Trophoblast cell (in vitro differentiated cells and primary cell): ENCODE data around the gene MIEF2.

Experiments used
- DNase-seq, 2 donors: peaks; one replicate each; pipeline ENCODE4 v3.0.0-alpha.2; 2016
- H2AFZ ChIP-seq: 2 replicates; pipeline ENCODE4 v1.6.1; 2013; ENCODE audit warnings: low read length, moderate library complexity, mild to moderate bottlenecking; ENCODE audit not compliant: insufficient read depth, poor library complexity
- H2AK5ac ChIP-seq: 2 replicates; pipeline ENCODE4 v1.6.1; 2013; ENCODE audit warnings: mild to moderate bottlenecking, low read length
- H2BK120ac ChIP-seq: 2 replicates; pipeline ENCODE4 v1.6.1; 2013; ENCODE audit warnings: low read length, mild to moderate bottlenecking, moderate library complexity; ENCODE audit not compliant: insufficient read depth, poor library complexity
- H2BK12ac ChIP-seq: 2 replicates; pipeline ENCODE4 v1.6.1; 2013; ENCODE audit warnings: mild to moderate bottlenecking, low read length, moderate library complexity
- H2BK5ac ChIP-seq: 2 replicates; pipeline ENCODE4 v1.6.1; 2013; ENCODE audit warnings: low read length, low read depth, moderate library complexity, mild to moderate bottlenecking; ENCODE audit not compliant: poor library complexity
- H3K14ac ChIP-seq: 2 replicates; pipeline ENCODE4 v1.6.1; 2013; ENCODE audit warnings: mild to moderate bottlenecking, low read length
- H3K18ac ChIP-seq: 2 replicates; pipeline ENCODE4 v1.6.1; 2013; ENCODE audit warnings: mild to moderate bottlenecking, low read length
- H3K23ac ChIP-seq: 2 replicates; pipeline ENCODE4 v1.6.1; 2013; ENCODE audit warnings: low read length
- H3K27ac ChIP-seq: 2 replicates; pipeline ENCODE4 v1.5.1; 2013; ENCODE audit warnings: low read depth, mild to moderate bottlenecking, inconsistent platforms, low read length, moderate library complexity
- H3K27me3 ChIP-seq: 2 replicates; pipeline ENCODE4 v1.6.1; 2013; ENCODE audit warnings: inconsistent platforms, mild to moderate bottlenecking, low read length, moderate library complexity; ENCODE audit not compliant: insufficient read depth
- H3K36me3 ChIP-seq, 2 experiments: 1 replicate in 1 of 2; 2 replicates in 1 of 2; pipeline ENCODE4 v1.6.1; 2013; ENCODE audit warnings: low read length in 2 of 2, mild to moderate bottlenecking in 2 of 2, moderate library complexity in 1 of 2; ENCODE audit not compliant: insufficient read depth in 2 of 2, control insufficient read depth in 1 of 2
- H3K4ac ChIP-seq: 2 replicates; pipeline ENCODE4 v1.6.1; 2013; ENCODE audit warnings: low read depth, mild to moderate bottlenecking, low read length, moderate library complexity
- H3K4me1 ChIP-seq, 2 experiments: 1 replicate in 1 of 2; 2 replicates in 1 of 2; pipeline ENCODE4 v1.6.1; 2013; ENCODE audit warnings: low read length in 2 of 2, mild to moderate bottlenecking in 2 of 2, moderate library complexity in 1 of 2; ENCODE audit not compliant: insufficient read depth in 2 of 2, control insufficient read depth in 1 of 2
- H3K4me2 ChIP-seq: 2 replicates; pipeline ENCODE4 v1.6.1; 2013; ENCODE audit warnings: inconsistent platforms, mild to moderate bottlenecking, low read length, moderate library complexity
- H3K4me3 ChIP-seq: 2 replicates; pipeline ENCODE4 v1.5.1; 2013; ENCODE audit warnings: mild to moderate bottlenecking, low read depth, low read length, inconsistent platforms
- H3K79me1 ChIP-seq: one replicate; pipeline ENCODE4 v1.6.1; 2013; ENCODE audit warnings: low read length
- H3K79me2 ChIP-seq: 2 replicates; pipeline ENCODE4 v1.6.1; 2013; ENCODE audit warnings: low read length, mild to moderate bottlenecking; ENCODE audit not compliant: control insufficient read depth, insufficient read depth, poor library complexity
- H3K9ac ChIP-seq: 2 replicates; pipeline ENCODE4 v1.6.1; 2013; ENCODE audit warnings: mild to moderate bottlenecking, low read length
- H3K9me3 ChIP-seq: 2 replicates; pipeline ENCODE4 v1.6.1; 2013; ENCODE audit warnings: low read depth, mild to moderate bottlenecking, control low read depth, inconsistent platforms, low read length; ENCODE audit not compliant: insufficient read depth
- H4K12ac ChIP-seq: 2 replicates; pipeline ENCODE4 v1.6.1; 2013; ENCODE audit warnings: low read depth, mild to moderate bottlenecking, low read length, moderate library complexity
- H4K8ac ChIP-seq: 2 replicates; pipeline ENCODE4 v1.6.1; 2013; ENCODE audit warnings: low read depth, mild to moderate bottlenecking, low read length, moderate library complexity
- H4K91ac ChIP-seq: one replicate; pipeline ENCODE4 v1.6.1; 2013; ENCODE audit warnings: low read depth, mild to moderate bottlenecking, low read length, moderate library complexity
- WGBS: extraction: QIAGEN DNeasy Blood & Tissue Kit; methylation state at CpG from one replicate; pipeline ENCODE4 v1.1.7; 2013; ENCODE audit warnings: missing lambda C conversion rate; ENCODE audit not compliant: insufficient read length, insufficient coverage; ENCODE audit errors: extremely low coverage; 5-methylcytosine and 5-hydroxymethylcytosine counted together

The MIEF2 gene

GRCh38 chr17:18218756-18219415 lies 41.6 kb upstream of the MIEF2 start:
- Histone ChIP-seq H2AK5ac (no peak overlapping the region), H4K12ac (no peak overlapping the region), H3K18ac (no peak overlapping the region), H3K4me2 (no peak overlapping the region), H3K9ac (no peak overlapping the region), H4K91ac (no peak overlapping the region), H3K79me2 (no peaks in the 10 kb centered on the region), H2BK120ac (no peak overlapping the region), H3K27ac (no peak overlapping the region), H2BK12ac (no peak overlapping the region), H2AFZ (no peak overlapping the region), H3K4me1 (peaks cover 0 to 2% of the 10 kb centered on the region in 2 experiments), H3K27me3 (no peaks in the 10 kb centered on the region), H3K9me3 (no peaks in the 10 kb centered on the region), H3K14ac (no peak overlapping the region), H2BK5ac (no peak overlapping the region), H3K79me1 (no peaks in the 10 kb centered on the region), H3K4me3 (no peak overlapping the region), H3K36me3 (no peaks in the 10 kb centered on the region), H3K23ac (no peak overlapping the region), H4K8ac (no peak overlapping the region), H3K4ac (no peak overlapping the region)
- DNase-seq, result no peak
- WGBS, result no CpG with 5 or more reads among the region's 4 CpGs

DNA sequence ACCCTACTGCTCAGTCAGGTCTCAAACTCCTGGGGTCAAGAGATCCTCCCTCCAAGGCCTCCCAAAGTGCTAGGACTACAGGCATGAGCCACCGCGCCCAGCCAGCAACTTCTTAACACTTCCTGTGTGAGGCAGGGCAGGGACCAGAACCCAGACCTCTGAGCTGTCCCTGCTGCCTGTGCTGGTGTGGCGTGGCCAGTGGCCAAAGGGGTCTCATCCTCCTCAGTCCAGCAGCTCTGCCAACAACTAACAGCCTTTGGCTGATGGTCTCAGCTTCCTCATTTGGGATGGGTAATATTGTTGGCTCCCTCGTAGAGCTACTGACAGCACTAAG lies 36.4 kb upstream of the MIEF2 start:
- Histone ChIP-seq H3K4me3 (no peak overlapping the region), H3K36me3 (no peaks in the 10 kb centered on the region), H2BK12ac (peak overlapping the region; percentile 0), H4K12ac (peak overlapping the region; percentile 86), H4K91ac (peak overlapping the region; percentile 47), H3K4me2 (no peak overlapping the region), H2BK5ac (peak overlapping the region; percentile 44), H3K79me1 (peaks cover 18% of the 10 kb centered on the region), H3K27me3 (no peaks in the 10 kb centered on the region), H4K8ac (peak overlapping the region; percentile 84), H3K14ac (peak overlapping the region; percentile 58), H3K18ac (peak overlapping the region; percentile 72), H3K23ac (no peak overlapping the region), H2BK120ac (peak overlapping the region; percentile 62), H3K27ac (peak overlapping the region; percentile 72), H3K9ac (no peak overlapping the region), H3K79me2 (peaks cover 10% of the 10 kb centered on the region), H2AFZ (peak overlapping the region; percentile 83), H2AK5ac (peak overlapping the region; percentile 36), H3K9me3 (no peaks in the 10 kb centered on the region), H3K4me1 (peaks cover 16 to 22% of the 10 kb centered on the region in 2 experiments), H3K4ac (peak overlapping the region; percentile 38)
- no peak for DNase-seq
- WGBS, result no CpG with 5 or more reads among the region's 4 CpGs

DNA sequence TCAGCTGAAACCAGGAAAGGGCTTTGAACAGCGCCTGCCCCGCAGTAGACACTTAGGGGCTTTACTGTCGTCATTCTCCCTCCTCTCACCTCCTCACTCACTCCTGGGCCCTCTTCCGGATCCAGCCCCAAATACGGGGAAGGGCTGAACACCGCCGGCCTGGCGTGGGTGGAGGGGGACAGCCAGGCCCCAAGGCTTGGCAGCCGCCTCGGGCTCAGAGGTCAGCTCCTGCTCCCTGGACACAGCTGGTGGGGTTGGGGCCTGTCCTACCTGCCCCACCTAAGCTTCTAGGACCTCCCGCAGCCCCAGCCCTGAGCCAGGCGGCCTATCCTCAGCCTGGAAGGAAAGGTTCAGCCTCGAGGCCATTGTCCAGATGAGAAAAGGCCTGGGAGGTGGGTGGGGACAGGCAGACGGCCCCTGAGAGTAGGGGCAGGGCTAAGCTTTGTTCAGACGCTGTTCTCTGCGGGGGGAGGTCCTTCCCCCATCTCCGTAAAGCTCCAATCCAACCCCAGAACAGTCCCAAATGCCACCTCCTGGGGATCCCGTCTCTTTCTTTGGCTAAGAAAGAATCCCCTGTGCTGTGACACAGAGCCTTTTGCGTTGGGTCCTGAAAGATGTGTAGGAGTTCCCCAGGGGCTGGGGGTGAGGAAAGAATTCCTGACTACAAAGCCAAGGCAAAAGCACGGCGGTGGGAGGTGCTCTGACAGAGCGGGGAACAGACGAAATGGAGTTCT lies 35.9 kb upstream of the MIEF2 start:
- peak overlapping the region; percentile 52 for H2BK12ac ChIP-seq
- H3K9ac ChIP-seq, result no peak overlapping the region
- peak overlapping the region; percentile 21 for H2AK5ac ChIP-seq
- peak overlapping the region; percentile 79 for H3K14ac ChIP-seq
- peaks cover 10% of the 10 kb centered on the region for H3K79me2 ChIP-seq
- no peaks in the 10 kb centered on the region for H3K27me3 ChIP-seq
- peak overlapping the region; percentile 84 for H4K8ac ChIP-seq
- peak overlapping the region; percentile 59 for H3K4me2 ChIP-seq
- H3K36me3 ChIP-seq, result no peaks in the 10 kb centered on the region
- H2BK5ac ChIP-seq, result peak overlapping the region; percentile 44
- H4K12ac ChIP-seq, result peak overlapping the region; percentile 86
- DNase-seq, result no peak
- peak overlapping the region; percentile 84 for H2BK120ac ChIP-seq
- H2AFZ ChIP-seq, result peak overlapping the region; percentile 83
- no peak overlapping the region for H3K23ac ChIP-seq
- peak overlapping the region; percentile 13 for H3K4me3 ChIP-seq
- peak overlapping the region; percentile 72 for H3K27ac ChIP-seq
- peak overlapping the region; percentile 38 for H3K4ac ChIP-seq
- peaks cover 18% of the 10 kb centered on the region for H3K79me1 ChIP-seq
- H3K18ac ChIP-seq, result peak overlapping the region; percentile 64
- peak overlapping the region; percentile 47 for H4K91ac ChIP-seq
- no CpG with 5 or more reads among the region's 23 CpGs for WGBS
- H3K4me1 ChIP-seq, result peaks cover 16 to 22% of the 10 kb centered on the region in 2 experiments
- H3K9me3 ChIP-seq, result no peaks in the 10 kb centered on the region

- H3K4me2 ChIP-seq, result peak within 1 kb of the TSS; percentile 76
- peaks cover 18% of the 10 kb centered on the region for H3K79me1 ChIP-seq
- H4K91ac ChIP-seq, result peak within 1 kb of the TSS; percentile 71
- H3K9me3 ChIP-seq, result no peaks in the 10 kb centered on the region
- H4K12ac ChIP-seq, result peak within 1 kb of the TSS; percentile 86
- H2BK120ac ChIP-seq, result peak within 1 kb of the TSS; percentile 84
- H3K36me3 ChIP-seq, result no peaks in the 10 kb centered on the region
- peak within 1 kb of the TSS; percentile 52 for H2BK12ac ChIP-seq
- H2AFZ ChIP-seq, result peak within 1 kb of the TSS; percentile 83
- H4K8ac ChIP-seq, result peak within 1 kb of the TSS; percentile 84
- peak within 1 kb of the TSS; percentile 77 for H3K9ac ChIP-seq
- H3K79me2 ChIP-seq, result peaks cover 10% of the 10 kb centered on the region
- peak within 1 kb of the TSS; percentile 44 for H2BK5ac ChIP-seq
- H3K14ac ChIP-seq, result peak within 1 kb of the TSS; percentile 79
- DNase-seq, result peak; percentile 96 to 98
- H3K27me3 ChIP-seq, result no peaks in the 10 kb centered on the region
- H2AK5ac ChIP-seq, result peak within 1 kb of the TSS; percentile 8
- H3K4me3 ChIP-seq, result peak within 1 kb of the TSS; percentile 78
- H3K23ac ChIP-seq, result peak within 1 kb of the TSS; percentile 4
- H3K4me1 ChIP-seq, result peaks cover 16 to 22% of the 10 kb centered on the region in 2 experiments
- H3K18ac ChIP-seq, result peak within 1 kb of the TSS; percentile 64
- WGBS, result no CpG with 5 or more reads among the region's 60 CpGs
- peak within 1 kb of the TSS; percentile 87 for H3K4ac ChIP-seq
- H3K27ac ChIP-seq, result peak within 1 kb of the TSS; percentile 72
Measured at GRCh38 chr17:18225121-18225641, 35.3 kb upstream of the MIEF2 start, which contains the start of gene LLGL1. TSS of gene LLGL1 (plus strand) at chr17:18225635. CDS start at chr17:18225683, 48 bp downstream.
